Stomach (tissue), 4 donors: Measurements from ENCODE around the gene PIK3R6.

ENCODE experiments used
- CTCF ChIP-seq, 7 experiments: fragments of 450-650 bp in 4 of 7; fragments of 200-600 bp in 3 of 7; sonication (generic) in 3 of 7; IDR thresholded peaks; one replicate each; pipeline ENCODE4 v1.5.1; 2016 to 2019; ENCODE audit warnings: antibody characterized with exemption in 7 of 7, control low read depth in 2 of 7, mild to moderate bottlenecking in 1 of 7
- POLR2A ChIP-seq, 4 donors: fragments of 450-650 bp; IDR thresholded peaks; one replicate each; pipeline ENCODE4 v1.6.1; 2016; ENCODE audit warnings: antibody characterized with exemption in 4 of 4, control low read depth in 2 of 4, mild to moderate bottlenecking in 1 of 4, moderate library complexity in 1 of 4
- POLR2AphosphoS5 ChIP-seq, 3 donors: sonication (generic); formaldehyde crosslinking; IDR thresholded peaks; one replicate each; pipeline ENCODE4 v1.6.1; 2016; ENCODE audit warnings: antibody characterized with exemption in 3 of 3

GRCh38 chr17:8835631-8836364, 31.7 kb downstream of the PIK3R6 start:
- TF ChIP-seq CTCF (IDR thresholded peaks at IDR 0.05), result no peak
- no peak for TF ChIP-seq POLR2A (IDR thresholded peaks at IDR 0.05)
- no peak for TF ChIP-seq POLR2AphosphoS5 (IDR thresholded peaks at IDR 0.05)
